Fibroblast of mammary gland (primary cell): ENCODE results near the gene CDK19.

ENCODE experiments used
- DNase-seq: peaks from one replicate; pipeline ENCODE4 v3.0.0-alpha.2; 2010; ENCODE audit warnings: low read depth
- H3K4me3 ChIP-seq: 2 replicates; pipeline ENCODE4 v1.5.1; 2011; ENCODE audit warnings: low read depth, mild to moderate bottlenecking, low read length, moderate library complexity; ENCODE audit not compliant: control insufficient read depth
- CTCF ChIP-seq: conservative IDR thresholded peaks from 2 replicates; pipeline ENCODE4 v1.5.1; 2011; ENCODE audit warnings: low read depth, low read length, inconsistent platforms; ENCODE audit not compliant: control insufficient read depth, insufficient read depth

CDK19 gene

GRCh38 chr6:110681543-110682459 is 133.5 kb downstream of the CDK19 start:
- no peak for TF ChIP-seq CTCF
- no peak for DNase-seq
- no peak overlapping the region for H3K4me3 ChIP-seq

GRCh38 chr6:110676396-110676795 is 138.9 kb downstream of the CDK19 start:
- no peak overlapping the region for H3K4me3 ChIP-seq
- no peak for DNase-seq
- no peak for TF ChIP-seq CTCF

DNA sequence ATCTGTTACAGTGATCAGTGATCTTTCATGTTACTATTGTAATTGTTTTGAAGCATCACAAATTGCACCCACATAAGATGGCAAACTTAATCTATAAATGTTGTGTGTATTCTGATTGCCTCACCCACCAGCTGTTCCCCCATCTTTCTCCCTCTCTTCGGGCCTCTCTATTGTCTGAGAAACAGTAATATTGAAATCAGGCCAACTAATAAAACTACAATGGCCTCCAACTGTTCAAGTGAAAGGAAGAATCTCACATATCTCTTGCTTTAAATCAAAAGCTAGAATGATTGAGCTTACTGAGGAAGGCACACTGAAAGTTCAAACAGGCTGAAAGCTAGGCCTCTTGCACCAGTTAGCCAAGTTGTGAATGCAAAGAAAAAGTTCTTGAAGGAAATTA is 141.2 kb downstream of the CDK19 start:
- no peak for TF ChIP-seq CTCF
- no peak for DNase-seq
- H3K4me3 ChIP-seq, result no peak overlapping the region

- no peak for TF ChIP-seq CTCF
These were observed 143.1 kb downstream of the CDK19 start for GRCh38 chr6:110672122-110672521.

GRCh38 chr6:110671447-110671846 is 143.8 kb downstream of the CDK19 start:
- TF ChIP-seq CTCF, result no peak
- no peak overlapping the region for H3K4me3 ChIP-seq
- DNase-seq, result no peak

More at GRCh38 chr6:110672122-110672521, 143.1 kb downstream of the CDK19 start:
- H3K4me3 ChIP-seq, result no peak overlapping the region
- no peak for DNase-seq

- DNase-seq, result no peak
- no peak overlapping the region for H3K4me3 ChIP-seq
- no peak for TF ChIP-seq CTCF
These were observed 149.7 kb downstream of the CDK19 start for GRCh38 chr6:110665600-110665999.

- TF ChIP-seq CTCF, result no peak
These were observed 150.3 kb downstream of the CDK19 start for GRCh38 chr6:110664933-110665332.

More at GRCh38 chr6:110664933-110665332, 150.3 kb downstream of the CDK19 start:
- no peak for DNase-seq
- H3K4me3 ChIP-seq, result no peak overlapping the region
